DND-41 (cell line): ENCODE data around the gene PLA1A.

Experiments used
- CTCF ChIP-seq: IDR thresholded peaks from 2 replicates; pipeline ENCODE4 v1.5.1; 2012; ENCODE audit warnings: borderline replicate concordance, low read length, moderate library complexity, mild to moderate bottlenecking; ENCODE audit not compliant: poor library complexity, severe bottlenecking; ENCODE audit errors: extremely low read depth
- EZH2 ChIP-seq: IDR thresholded peaks from 3 replicates; pipeline ENCODE4 v1.6.1; 2012; ENCODE audit warnings: borderline replicate concordance, low read depth, mild to moderate bottlenecking, moderate library complexity, low read length, inconsistent platforms; ENCODE audit not compliant: severe bottlenecking

DNA sequence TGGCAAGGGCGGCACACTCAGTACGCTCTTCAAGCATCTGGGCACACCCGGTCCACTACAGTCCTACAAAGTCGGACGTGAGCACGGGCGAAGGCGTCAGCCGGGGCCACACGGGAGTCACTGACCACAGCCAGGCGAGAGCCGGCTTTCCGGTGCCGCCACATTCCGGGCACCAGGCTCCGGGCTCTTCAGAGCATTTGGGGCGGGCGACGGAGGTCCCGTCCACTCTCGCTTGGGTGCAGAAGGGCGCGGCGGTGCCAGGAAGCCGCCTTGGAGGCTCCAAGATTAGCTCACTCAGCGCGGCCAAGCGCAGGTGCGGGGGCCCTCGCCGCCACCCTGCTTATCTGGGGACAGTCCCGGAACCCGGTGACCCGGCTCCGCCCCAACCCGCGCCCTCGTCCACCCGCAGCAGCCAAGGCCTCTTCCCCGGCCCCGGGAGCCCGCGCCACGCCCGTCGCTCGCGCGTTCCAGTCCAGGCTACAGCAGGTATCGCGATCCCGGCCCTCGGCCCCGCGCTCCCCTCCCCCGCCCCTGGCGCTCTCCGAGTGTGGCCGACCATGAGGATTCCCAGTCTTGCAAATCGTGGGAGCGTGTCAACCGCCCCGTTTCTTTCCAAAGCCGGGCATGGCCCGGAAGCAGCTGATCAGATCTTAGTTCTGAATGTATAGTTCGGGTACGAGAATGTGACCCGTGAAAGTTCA lies 18.2 kb upstream of the PLA1A start, which contains the start of gene ADPRH:
- TF ChIP-seq CTCF = no peak
- no peak for TF ChIP-seq EZH2
